Naive thymus-derived CD4-positive, alpha-beta T cell (primary cell): ENCODE measurements around the gene ANK3. TPM values are rescaled to one million over a fixed set of nuclear protein-coding genes. Genes with fewer than 3 reads are reported as not detected.

Experiments used
- ATAC-seq: fragments of 150-1000 bp; cut with Tn5 transposase; 2 replicates; pipeline ENCODE4 v1.10.0; 2021; ENCODE audit warnings: mild to moderate bottlenecking, moderate library complexity
- CTCF ChIA-PET: fragments of 350-600 bp; sonication (Branson Sonifier 250); formaldehyde crosslinking; loops from one replicate; lab custom pipeline; 2021; ENCODE audit warnings: antibody characterized with exemption; lab: Charles Lee
- POLR2A ChIA-PET: fragments of 350-600 bp; sonication (Branson Sonifier 250); formaldehyde crosslinking; loops from one replicate; lab custom pipeline; 2021; ENCODE audit warnings: antibody characterized with exemption, inconsistent platforms; lab: Charles Lee
- DNase-seq, 9 donors: peaks; one replicate each; pipeline versions ENCODE4 v3.0.0 to v3.0.0-alpha.2; 2020 to 2022; ENCODE audit warnings: mixed read lengths in 1 of 9
- H3K27ac ChIP-seq: one replicate; pipeline ENCODE4 v1.7.0; 2013; ENCODE audit warnings: mild to moderate bottlenecking, low read depth, low read length, moderate library complexity
- H3K27me3 ChIP-seq, 2 donors: one replicate each; pipeline ENCODE4 v1.7.0; 2013; ENCODE audit warnings: low read length in 2 of 2, mild to moderate bottlenecking in 2 of 2, moderate library complexity in 2 of 2; ENCODE audit not compliant: control insufficient read depth in 2 of 2, insufficient read depth in 2 of 2
- H3K36me3 ChIP-seq, 3 experiments: 1 replicate in 2 of 3; 2 replicates in 1 of 3; pipeline ENCODE4 v1.7.0; 2013; ENCODE audit warnings: low read length in 3 of 3, mild to moderate bottlenecking in 3 of 3, moderate library complexity in 1 of 3; ENCODE audit not compliant: insufficient read depth in 3 of 3, control insufficient read depth in 2 of 3
- H3K4me1 ChIP-seq, 2 donors: one replicate each; pipeline ENCODE4 v1.7.0; 2013; ENCODE audit warnings: low read length in 2 of 2, mild to moderate bottlenecking in 2 of 2, moderate library complexity in 1 of 2; ENCODE audit not compliant: control insufficient read depth in 2 of 2, insufficient read depth in 2 of 2
- H3K4me3 ChIP-seq: 2 replicates; pipeline ENCODE4 v1.7.0; 2013; ENCODE audit warnings: mild to moderate bottlenecking, low read length
- H3K9me3 ChIP-seq, 3 experiments: 1 replicate in 2 of 3; 2 replicates in 1 of 3; pipeline ENCODE4 v1.7.0; 2013; ENCODE audit warnings: low read length in 3 of 3; ENCODE audit not compliant: control insufficient read depth in 2 of 3
- H3K27ac Mint-ChIP-seq, 9 donors: one replicate each; pipeline ENCODE4 v1.8.0; 2020 to 2022; ENCODE audit warnings: mixed read lengths in 9 of 9, mild to moderate bottlenecking in 8 of 9, moderate library complexity in 5 of 9, inconsistent platforms in 2 of 9
- H3K27me3 Mint-ChIP-seq, 5 donors: one replicate each; pipeline ENCODE4 v1.8.0; 2021 to 2022; ENCODE audit warnings: mixed read lengths in 5 of 5, mild to moderate bottlenecking in 1 of 5
- H3K36me3 Mint-ChIP-seq, 5 donors: one replicate each; pipeline ENCODE4 v1.8.0; 2020 to 2022; ENCODE audit warnings: mixed read lengths in 5 of 5, mild to moderate bottlenecking in 3 of 5, inconsistent platforms in 1 of 5
- H3K4me1 Mint-ChIP-seq, 7 donors: one replicate each; pipeline ENCODE4 v1.8.0; 2020 to 2022; ENCODE audit warnings: mixed read lengths in 7 of 7, mild to moderate bottlenecking in 3 of 7, inconsistent platforms in 1 of 7
- H3K4me3 Mint-ChIP-seq, 10 donors: one replicate each; pipeline ENCODE4 v1.8.0; 2020 to 2022; ENCODE audit warnings: mild to moderate bottlenecking in 10 of 10, mixed read lengths in 10 of 10, moderate library complexity in 6 of 10, inconsistent platforms in 2 of 10
- H3K9me3 Mint-ChIP-seq, 11 donors: one replicate each; pipeline ENCODE4 v1.8.0; 2020 to 2022; ENCODE audit warnings: mixed read lengths in 11 of 11, mild to moderate bottlenecking in 4 of 11, inconsistent platforms in 1 of 11, moderate library complexity in 1 of 11
- intact Hi-C, 2 donors: fragments of 100-400 bp; cut with micrococcal nuclease; formaldehyde crosslinking; loops; one replicate each; pipeline ENCODE4 v1.15.1; 2023
- polyA plus RNA-seq, 2 donors: library from polyadenylated mRNA; unstranded; fragments of 300-500 nt; fragmentation: Illumina TruSeq; gene quantifications; one replicate each; pipeline ENCODE4 v1.2.3, GENCODE V29; 2021
- total RNA-seq, 6 experiments: library from RNA in 5 of 6; stranded (reverse) in 5 of 6; gene quantifications; 1 replicate in 5 of 6; 2 replicates in 1 of 6; pipeline ENCODE4 v1.2.3 and lab custom pipeline; 2021 to 2026

ANK3 gene
- total and polyA plus RNA-seq, 7 experiments from 2014 or later, result 23.9 to 72.9 (median 61.4) TPM

DNA sequence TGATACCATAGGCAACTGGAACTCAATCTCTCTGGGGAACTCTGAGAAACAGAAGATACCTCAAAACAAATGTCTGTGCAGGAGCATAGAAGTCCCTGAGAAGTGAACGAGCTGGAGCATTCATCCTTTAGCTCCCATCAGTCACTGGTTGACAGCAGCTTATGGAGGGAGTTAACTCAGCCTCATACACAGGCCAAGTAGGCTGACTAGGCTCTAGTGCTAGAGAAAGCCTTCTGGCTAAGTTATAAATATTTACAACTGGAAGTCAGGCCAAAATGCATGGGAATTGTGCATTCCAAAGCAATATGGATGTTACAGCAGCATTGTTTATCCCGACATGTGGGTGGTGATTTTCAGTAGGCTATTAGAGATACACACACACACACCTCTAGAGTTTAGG, 66.5 kb downstream of the ANK3 start:
- H3K27ac ChIP-seq, result no peak overlapping the region
- POLR2A ChIA-PET, result no interaction called here
- no peaks in the 10 kb centered on the region for H3K9me3 ChIP-seq
- no peak overlapping the region for H3K27ac Mint-ChIP-seq
- no peaks in the 10 kb centered on the region for H3K4me1 ChIP-seq
- H3K4me1 Mint-ChIP-seq, result peaks cover 0 to 20% (median 8%) of the 10 kb centered on the region in 7 donors
- CTCF ChIA-PET, result no interaction called here
- H3K36me3 Mint-ChIP-seq, result peaks cover 2 to 25% (median 6%) of the 10 kb centered on the region in 5 donors
- H3K36me3 ChIP-seq, result no peaks in the 10 kb centered on the region
- H3K27me3 Mint-ChIP-seq, result no peaks in the 10 kb centered on the region
- no peaks in the 10 kb centered on the region for H3K27me3 ChIP-seq
- no peaks in the 10 kb centered on the region for H3K9me3 Mint-ChIP-seq
- ATAC-seq, result no peak
- intact Hi-C loops, result no loop called here
- no peak for DNase-seq
- no peak overlapping the region for H3K4me3 ChIP-seq
- no peak overlapping the region for H3K4me3 Mint-ChIP-seq

DNA sequence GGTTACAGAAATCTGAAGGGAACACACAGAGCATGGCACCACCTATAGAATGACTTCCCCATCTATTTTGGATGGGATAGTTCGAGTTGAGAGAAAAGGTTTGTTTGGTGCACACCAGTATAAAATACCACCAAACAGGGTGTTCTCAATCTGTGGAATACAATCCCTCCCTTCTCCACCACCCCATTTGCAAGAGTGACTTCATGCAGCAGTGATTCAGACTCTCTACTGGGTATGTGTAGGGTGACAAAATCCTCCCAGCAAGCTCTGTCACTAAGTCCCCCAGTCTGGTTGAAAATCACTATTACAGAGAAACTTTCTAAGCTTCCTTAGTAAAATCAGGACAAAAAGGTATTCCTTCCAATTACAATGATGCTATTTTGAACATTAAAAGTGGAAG, 69.0 kb downstream of the ANK3 start:
- intact Hi-C loops, result no loop called here
- Mint-ChIP-seq H3K4me1 (peaks cover 0 to 18% (median 9%) of the 10 kb centered on the region in 7 donors), H3K27me3 (no peaks in the 10 kb centered on the region), H3K4me3 (no peak overlapping the region), H3K9me3 (no peaks in the 10 kb centered on the region), H3K27ac (peak overlapping the region in 1 of 9 donors; percentile 33), H3K36me3 (peaks cover under 1 to 22% (median 6%) of the 10 kb centered on the region in 5 donors)
- Histone ChIP-seq H3K27me3 (no peaks in the 10 kb centered on the region), H3K36me3 (no peaks in the 10 kb centered on the region), H3K27ac (no peak overlapping the region), H3K4me3 (no peak overlapping the region), H3K9me3 (no peaks in the 10 kb centered on the region), H3K4me1 (no peaks in the 10 kb centered on the region)
- CTCF ChIA-PET, result no interaction called here
- DNase-seq (no peak), ATAC-seq (no peak)
- POLR2A ChIA-PET, result no interaction called here

DNA sequence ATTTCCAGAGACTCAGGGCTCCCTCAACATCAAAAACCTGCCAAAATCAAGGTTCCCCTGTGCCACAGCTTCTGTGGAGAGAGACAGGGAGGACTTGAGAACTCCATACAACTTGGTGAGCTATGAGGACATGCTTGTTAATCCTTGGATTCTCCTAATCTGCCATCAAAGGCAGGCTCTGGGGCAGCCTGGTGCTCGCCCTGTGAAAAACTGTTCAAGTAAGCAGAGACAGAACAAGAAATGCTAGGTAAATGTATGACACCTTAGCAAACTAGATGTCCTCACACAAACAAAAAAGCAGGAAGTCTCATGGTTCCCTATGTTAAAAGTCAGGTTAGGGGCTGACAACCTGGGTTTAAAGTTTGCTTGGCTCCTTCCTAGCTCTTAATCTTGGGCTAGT, 73.6 kb downstream of the ANK3 start:
- Mint-ChIP-seq H3K4me1 (peaks cover 0 to 21% (median 4%) of the 10 kb centered on the region in 7 donors), H3K27me3 (no peaks in the 10 kb centered on the region), H3K36me3 (peaks cover 0 to 21% (median 18%) of the 10 kb centered on the region in 5 donors), H3K4me3 (no peak overlapping the region), H3K27ac (no peak overlapping the region), H3K9me3 (no peaks in the 10 kb centered on the region)
- no peak overlapping the region for H3K4me3 ChIP-seq
- ChIA-PET CTCF (no interaction called here), POLR2A (no interaction called here)
- no peaks in the 10 kb centered on the region for H3K9me3 ChIP-seq
- H3K27ac ChIP-seq, result no peak overlapping the region
- no peaks in the 10 kb centered on the region for H3K27me3 ChIP-seq
- ATAC-seq, result no peak
- intact Hi-C loops, result no loop called here
- no peak for DNase-seq
- no peaks in the 10 kb centered on the region for H3K4me1 ChIP-seq
- no peaks in the 10 kb centered on the region for H3K36me3 ChIP-seq

DNA sequence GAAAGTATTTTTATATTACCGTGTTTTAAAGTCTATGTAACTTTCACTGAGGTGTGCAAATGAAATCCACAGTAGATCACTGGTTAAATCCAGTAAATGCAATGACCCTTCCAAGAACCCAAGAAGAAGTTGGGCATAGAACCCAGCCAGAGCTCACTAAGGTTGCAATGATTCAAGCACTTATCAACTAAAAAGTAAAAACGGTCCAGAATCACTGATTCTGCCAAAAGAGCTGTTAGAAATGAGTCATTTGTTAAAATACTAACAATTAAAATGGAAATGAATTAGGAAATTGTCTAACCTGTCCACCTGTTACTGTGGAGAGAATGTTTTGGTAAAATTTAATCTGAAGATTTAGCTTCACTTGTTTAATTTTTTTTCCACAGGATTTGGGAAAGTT, 74.4 kb downstream of the ANK3 start:
- no peak for ATAC-seq
- no peaks in the 10 kb centered on the region for H3K4me1 ChIP-seq
- H3K27me3 ChIP-seq, result no peaks in the 10 kb centered on the region
- H3K27ac Mint-ChIP-seq, result no peak overlapping the region
- H3K27ac ChIP-seq, result no peak overlapping the region
- H3K9me3 ChIP-seq, result no peaks in the 10 kb centered on the region
- no peaks in the 10 kb centered on the region for H3K9me3 Mint-ChIP-seq
- no peaks in the 10 kb centered on the region for H3K36me3 ChIP-seq
- no peaks in the 10 kb centered on the region for H3K27me3 Mint-ChIP-seq
- no peak overlapping the region for H3K4me3 Mint-ChIP-seq
- ChIA-PET CTCF (interaction anchor here (0.5 kb wide), 1 partner anchor 130 kb away, joined by 4 read pairs; no protein-coding TSS in a partner anchor), POLR2A (no interaction called here)
- H3K4me1 Mint-ChIP-seq, result peaks cover 0 to 21% (median 4%) of the 10 kb centered on the region in 7 donors
- peaks cover 0 to 20% (median 15%) of the 10 kb centered on the region in 5 donors for H3K36me3 Mint-ChIP-seq
- intact Hi-C loops, result no loop called here
- no peak overlapping the region for H3K4me3 ChIP-seq
- no peak for DNase-seq

DNA sequence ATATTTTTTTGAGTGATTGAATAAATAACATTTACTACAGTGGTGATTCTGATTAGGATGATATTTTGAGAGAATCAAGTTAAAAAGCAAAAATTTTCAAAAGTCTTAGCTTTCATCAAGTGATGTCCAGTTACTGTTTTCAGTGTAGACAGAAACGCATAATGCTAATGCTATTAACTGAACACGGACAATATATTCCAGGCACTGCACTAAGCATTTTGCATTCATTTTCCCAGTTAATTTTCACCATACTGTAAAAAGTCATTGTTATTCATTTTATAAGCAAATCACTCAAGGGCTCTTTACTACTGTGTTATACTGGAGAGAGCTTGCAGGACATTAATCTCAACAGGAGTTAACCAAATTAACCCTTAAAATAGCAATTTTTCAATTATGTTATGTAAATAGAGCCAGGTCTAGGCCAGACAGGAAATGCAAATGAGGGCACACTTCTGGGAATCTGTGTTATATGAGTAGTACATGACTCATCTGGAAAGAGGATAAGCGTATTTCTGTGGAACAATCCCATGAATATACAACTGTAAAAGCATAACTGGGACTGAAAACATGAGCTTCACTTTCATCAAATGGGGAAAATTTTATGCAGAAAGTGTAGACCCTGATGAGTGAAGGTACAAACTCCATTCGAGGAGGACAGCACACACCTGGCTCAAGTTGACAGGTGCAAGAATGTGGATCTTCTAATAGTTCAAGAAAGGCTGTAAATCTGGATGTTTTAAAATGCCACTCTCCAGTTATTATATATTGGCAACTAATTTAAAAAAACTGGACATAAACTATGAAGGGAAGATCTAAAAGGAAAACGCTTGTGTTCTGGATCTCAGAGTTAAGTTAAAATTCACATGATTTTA, 75.4 kb downstream of the ANK3 start:
- intact Hi-C loops, result no loop called here
- no peak for ATAC-seq
- Mint-ChIP-seq H3K27me3 (no peaks in the 10 kb centered on the region), H3K9me3 (no peaks in the 10 kb centered on the region), H3K4me1 (peaks cover 0 to 18% (median 4%) of the 10 kb centered on the region in 7 donors), H3K27ac (no peak overlapping the region), H3K4me3 (no peak overlapping the region), H3K36me3 (peaks cover 0 to 20% (median 12%) of the 10 kb centered on the region in 5 donors)
- Histone ChIP-seq H3K4me1 (no peaks in the 10 kb centered on the region), H3K36me3 (no peaks in the 10 kb centered on the region), H3K4me3 (no peak overlapping the region), H3K27me3 (no peaks in the 10 kb centered on the region), H3K27ac (no peak overlapping the region), H3K9me3 (no peaks in the 10 kb centered on the region)
- ChIA-PET CTCF (no interaction called here), POLR2A (interaction anchor here (0.7 kb wide), 1 partner anchor 8 kb away, joined by 3 read pairs; no protein-coding TSS in a partner anchor)
- no peak for DNase-seq

DNA sequence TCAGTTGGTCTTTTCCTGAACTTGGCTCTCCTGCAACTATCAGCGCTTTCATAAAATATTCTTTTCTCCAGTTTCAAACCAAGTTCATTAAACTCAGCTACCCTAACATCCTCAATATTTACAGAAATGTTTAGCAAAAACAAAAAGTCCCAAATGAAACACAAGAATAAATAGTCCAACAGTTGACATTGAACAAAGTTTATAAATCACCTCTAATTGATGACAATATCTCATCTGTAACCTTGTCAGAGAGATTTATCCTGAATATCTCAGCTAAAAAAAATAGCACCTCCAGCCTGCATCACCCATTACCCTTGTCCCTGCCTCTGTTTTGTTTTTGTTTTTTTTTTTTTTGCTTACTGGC, 76.1 kb downstream of the ANK3 start:
- CTCF ChIA-PET, result no interaction called here
- H3K9me3 ChIP-seq, result no peaks in the 10 kb centered on the region
- no peaks in the 10 kb centered on the region for H3K27me3 Mint-ChIP-seq
- H3K27ac Mint-ChIP-seq, result no peak overlapping the region
- no peaks in the 10 kb centered on the region for H3K36me3 ChIP-seq
- no peaks in the 10 kb centered on the region for H3K4me1 ChIP-seq
- POLR2A ChIA-PET, result no interaction called here
- H3K4me1 Mint-ChIP-seq, result peaks cover 0 to 18% (median 4%) of the 10 kb centered on the region in 7 donors
- H3K4me3 ChIP-seq, result no peak overlapping the region
- no peak overlapping the region for H3K4me3 Mint-ChIP-seq
- DNase-seq (no peak), ATAC-seq (no peak)
- intact Hi-C loops, result no loop called here
- peaks cover 0 to 23% (median 8%) of the 10 kb centered on the region in 5 donors for H3K36me3 Mint-ChIP-seq
- H3K9me3 Mint-ChIP-seq, result no peaks in the 10 kb centered on the region
- no peaks in the 10 kb centered on the region for H3K27me3 ChIP-seq
- H3K27ac ChIP-seq, result no peak overlapping the region
